NCI-H748 treated with DMSO at 0.1 percent for 48 hours (cell line): ENCODE data around the gene ARVCF.
"Not testable (repeated sequence)": the region's sequence is repeated elsewhere in the genome, so short reads cannot be mapped to it uniquely, and the experiment has no call there.

Experiments
- DNase-seq: peaks from one replicate; lab custom pipeline; 2025; lab: John Stamatoyannopoulos, UW

Gene ARVCF

GRCh38 chr22:19936513-19936912 is 80.1 kb downstream of the ARVCF start:
- DNase-seq: no peak

GRCh38 chr22:19935123-19935718 is 81.4 kb downstream of the ARVCF start:
- DNase-seq: not testable (repeated sequence)

- DNase-seq: no peak
These were observed 83.0 kb downstream of the ARVCF start for GRCh38 chr22:19933341-19934241.

GRCh38 chr22:19932367-19933206 is 84.0 kb downstream of the ARVCF start:
- no peak for DNase-seq

GRCh38 chr22:19931514-19931913 is 85.1 kb downstream of the ARVCF start:
- no peak for DNase-seq

GRCh38 chr22:19930551-19931486 is 85.8 kb downstream of the ARVCF start:
- DNase-seq: no peak

- no peak for DNase-seq
These were observed 86.8 kb downstream of the ARVCF start for GRCh38 chr22:19929586-19930550.

- DNase-seq: no peak
These were observed 88.4 kb downstream of the ARVCF start for GRCh38 chr22:19928207-19928606.

GRCh38 chr22:19927696-19928095 is 88.9 kb downstream of the ARVCF start:
- DNase-seq: no peak

- not testable (repeated sequence) for DNase-seq
These were observed 90.6 kb downstream of the ARVCF start for GRCh38 chr22:19926028-19926427.

- no peak for DNase-seq
These were observed 92.6 kb downstream of the ARVCF start for GRCh38 chr22:19923914-19924513.

- no peak for DNase-seq
These were observed 95.0 kb downstream of the ARVCF start for GRCh38 chr22:19921544-19922081.
